Fibroblast of lung (primary cell): ENCODE measurements around the gene PLXNA2. TPM values are rescaled to one million over a fixed set of nuclear protein-coding genes. Genes with fewer than 3 reads are reported as not detected.

Experiments used
- DNase-seq, 2 donors: peaks; one replicate each; pipeline versions ENCODE4 v3.0.0 to v3.0.0-alpha.2; 2010; ENCODE audit warnings: low read depth in 2 of 2
- H2AFZ ChIP-seq: 2 replicates; pipeline ENCODE4 v1.5.1; 2012; ENCODE audit warnings: low read length, control low read depth, inconsistent platforms
- H3K27ac ChIP-seq: 2 replicates; pipeline ENCODE4 v1.5.1; 2011; ENCODE audit warnings: low read length, control low read depth; ENCODE audit not compliant: insufficient read depth
- H3K27me3 ChIP-seq: 2 replicates; pipeline ENCODE4 v1.5.1; 2011; ENCODE audit warnings: mild to moderate bottlenecking, low read length; ENCODE audit not compliant: control insufficient read depth, insufficient read depth
- H3K36me3 ChIP-seq: 2 replicates; pipeline ENCODE4 v1.5.1; 2011; ENCODE audit warnings: low read length; ENCODE audit not compliant: control insufficient read depth, insufficient read depth
- H3K4me1 ChIP-seq: 2 replicates; pipeline ENCODE4 v1.5.1; 2011; ENCODE audit warnings: low read length; ENCODE audit not compliant: control insufficient read depth, insufficient read depth; ENCODE audit errors: extremely low read depth
- H3K4me2 ChIP-seq: 2 replicates; pipeline ENCODE4 v1.5.1; 2011; ENCODE audit warnings: low read length, control low read depth; ENCODE audit not compliant: insufficient read depth; ENCODE audit errors: extremely low read depth
- H3K4me3 ChIP-seq, 4 experiments: fragments of 200-600 bp in 1 of 4; sonication (generic) in 1 of 4; replicated peaks in 1 of 4; 2 replicates each; pipeline ENCODE4 v1.5.1; 2011 to 2016; ENCODE audit warnings: low read length in 4 of 4, low read depth in 3 of 4, mild to moderate bottlenecking in 3 of 4, control low read depth in 2 of 4, inconsistent platforms in 1 of 4, mixed read lengths in 1 of 4; ENCODE audit not compliant: insufficient read depth in 1 of 4; ENCODE audit errors: control extremely low read depth in 1 of 4
- H3K79me2 ChIP-seq: 2 replicates; pipeline ENCODE4 v1.5.1; 2012; ENCODE audit warnings: mild to moderate bottlenecking, low read length, inconsistent platforms; ENCODE audit not compliant: control insufficient read depth, insufficient read depth
- H3K9ac ChIP-seq: 2 replicates; pipeline ENCODE4 v1.5.1; 2011; ENCODE audit warnings: mild to moderate bottlenecking, low read length, control low read depth; ENCODE audit not compliant: insufficient read depth
- H3K9me3 ChIP-seq: 2 replicates; pipeline ENCODE4 v1.5.1; 2012; ENCODE audit warnings: low read depth, low read length; ENCODE audit not compliant: control insufficient read depth, insufficient read depth
- H4K20me1 ChIP-seq: 2 replicates; pipeline ENCODE4 v1.5.1; 2011; ENCODE audit warnings: low read length; ENCODE audit not compliant: control insufficient read depth, insufficient read depth; ENCODE audit errors: extremely low read depth
- CTCF ChIP-seq, 2 donors: IDR thresholded peaks in 1 of 2; conservative IDR thresholded peaks in 1 of 2; 1 replicate in 1 of 2; 2 replicates in 1 of 2; pipeline ENCODE4 v1.5.1; 2011 to 2012; ENCODE audit warnings: low read length in 2 of 2, control low read depth in 1 of 2, inconsistent platforms in 1 of 2, low read depth in 1 of 2, mild to moderate bottlenecking in 1 of 2
- EZH2 ChIP-seq: IDR thresholded peaks from 2 replicates; pipeline ENCODE4 v1.5.1; 2012; ENCODE audit warnings: low read length, control low read depth, mild to moderate bottlenecking; ENCODE audit errors: missing control alignments
- polyA plus RNA-seq, 2 donors: library from polyadenylated mRNA; depleted of rRNA in 1 of 2; stranded (reverse) in 1 of 2; unstranded in 1 of 2; fragments of >200 nt; gene quantifications; 2 replicates each; pipeline ENCODE4 v1.2.1, GENCODE V29; 2011 to 2012; ENCODE audit warnings: missing spikeins in 1 of 2
- total RNA-seq: library from RNA; depleted of rRNA; stranded (reverse); fragments of >200 nt; gene quantifications from 2 replicates; pipeline ENCODE4 v1.2.1, GENCODE V29; 2014

The PLXNA2 gene
- total and polyA plus RNA-seq, 2 donors (not counting 1 experiment from before 2014, with no cell fraction given): 0.43 to 2.0 TPM

GRCh38 chr1:208194944-208195343 lies 49.2 kb downstream of the PLXNA2 start:
- Histone ChIP-seq H3K9ac (no peak overlapping the region), H3K79me2 (no peaks in the 10 kb centered on the region), H3K4me3 (no peak overlapping the region), H2AFZ (no peak overlapping the region), H3K27ac (no peak overlapping the region), H3K4me2 (no peak overlapping the region), H4K20me1 (no peaks in the 10 kb centered on the region), H3K27me3 (no peaks in the 10 kb centered on the region), H3K36me3 (no peaks in the 10 kb centered on the region), H3K9me3 (no peaks in the 10 kb centered on the region), H3K4me1 (no peaks in the 10 kb centered on the region)
- TF ChIP-seq CTCF (conservative IDR thresholded peaks at IDR 0.05 in 1 of 2, IDR thresholded peaks at IDR 0.05 in 1 of 2; ENCODE audit: low read depth in 1 of 2, low read length in 2 of 2) (no peak), EZH2 (no peak)
- DNase-seq: no peak

GRCh38 chr1:208192995-208193394 lies 51.2 kb downstream of the PLXNA2 start:
- Histone ChIP-seq H3K4me3 (no peak overlapping the region), H3K27me3 (no peaks in the 10 kb centered on the region), H3K36me3 (no peaks in the 10 kb centered on the region), H3K9ac (no peak overlapping the region), H4K20me1 (no peaks in the 10 kb centered on the region), H3K4me1 (no peaks in the 10 kb centered on the region), H3K4me2 (no peak overlapping the region), H3K9me3 (no peaks in the 10 kb centered on the region), H2AFZ (no peak overlapping the region), H3K79me2 (no peaks in the 10 kb centered on the region), H3K27ac (no peak overlapping the region)
- TF ChIP-seq CTCF (conservative IDR thresholded peaks at IDR 0.05 in 1 of 2, IDR thresholded peaks at IDR 0.05 in 1 of 2; ENCODE audit: low read depth in 1 of 2, low read length in 2 of 2) (no peak), EZH2 (no peak)
- peak in 1 of 2 donors; percentile 90 for DNase-seq

GRCh38 chr1:208190784-208191183 lies 53.4 kb downstream of the PLXNA2 start:
- no peaks in the 10 kb centered on the region for H3K36me3 ChIP-seq
- H3K9me3 ChIP-seq: no peaks in the 10 kb centered on the region
- H3K4me2 ChIP-seq: no peak overlapping the region
- H3K4me3 ChIP-seq: no peak overlapping the region
- no peaks in the 10 kb centered on the region for H3K79me2 ChIP-seq
- no peaks in the 10 kb centered on the region for H3K27me3 ChIP-seq
- no peaks in the 10 kb centered on the region for H3K4me1 ChIP-seq
- TF ChIP-seq CTCF (conservative IDR thresholded peaks at IDR 0.05 in 1 of 2, IDR thresholded peaks at IDR 0.05 in 1 of 2; ENCODE audit: low read depth in 1 of 2, low read length in 2 of 2) (no peak), EZH2 (no peak)
- H3K27ac ChIP-seq: no peak overlapping the region
- H3K9ac ChIP-seq: no peak overlapping the region
- no peaks in the 10 kb centered on the region for H4K20me1 ChIP-seq
- H2AFZ ChIP-seq: no peak overlapping the region
- no peak for DNase-seq
